Gastroesophageal sphincter (tissue), 3 donors: Measurements from ENCODE around the gene SLC9A2.

ENCODE experiments used
- CTCF ChIP-seq, 4 experiments: fragments of 200-600 bp in 2 of 4; fragments of 450-650 bp in 2 of 4; sonication (generic) in 1 of 4; IDR thresholded peaks; one replicate each; pipeline ENCODE4 v1.5.1; 2017 to 2019; ENCODE audit warnings: antibody characterized with exemption in 4 of 4, mild to moderate bottlenecking in 2 of 4, moderate library complexity in 2 of 4
- EP300 ChIP-seq: sonication (generic); formaldehyde crosslinking; IDR thresholded peaks from one replicate; pipeline ENCODE4 v1.6.1; 2017; ENCODE audit warnings: antibody characterized with exemption, mild to moderate bottlenecking

GRCh38 chr2:102703748-102704147 is 84.4 kb downstream of the SLC9A2 start:
- TF ChIP-seq CTCF (IDR thresholded peaks at IDR 0.05) (no peak), EP300 (no peak)
